Type B pancreatic cell (in vitro differentiated cells): ENCODE data around the gene GBP3. TPM values are rescaled to one million over a fixed set of nuclear protein-coding genes. Genes with fewer than 3 reads are reported as not detected.
"Not testable (repeated sequence)": the region's sequence is repeated elsewhere in the genome, so short reads cannot be mapped to it uniquely, and the experiment has no call there.

Experiments used
- DNase-seq: peaks from one replicate; pipeline ENCODE4 v3.0.0; 2021; ENCODE audit warnings: mixed read lengths; ENCODE audit not compliant: unreplicated experiment; ENCODE audit errors: extremely low spot score
- H3K27ac Mint-ChIP-seq: 2 replicates; pipeline ENCODE4 v1.8.0; 2021; ENCODE audit warnings: mild to moderate bottlenecking, mixed read lengths
- H3K27me3 Mint-ChIP-seq: 2 replicates; pipeline ENCODE4 v1.8.0; 2021; ENCODE audit warnings: mixed read lengths
- H3K36me3 Mint-ChIP-seq: 2 replicates; pipeline ENCODE4 v1.8.0; 2021; ENCODE audit warnings: mixed read lengths
- H3K4me1 Mint-ChIP-seq: one replicate; pipeline ENCODE4 v1.8.0; 2021; ENCODE audit warnings: mixed read lengths; ENCODE audit not compliant: unreplicated experiment
- H3K4me3 Mint-ChIP-seq: 2 replicates; pipeline ENCODE4 v1.8.0; 2021; ENCODE audit warnings: mild to moderate bottlenecking, mixed read lengths
- H3K9me3 Mint-ChIP-seq: 2 replicates; pipeline ENCODE4 v1.8.0; 2021; ENCODE audit warnings: mixed read lengths
- total RNA-seq: library from RNA; stranded (reverse); gene quantifications from 2 replicates; pipeline ENCODE4 v1.2.1, GENCODE V29; 2021; ENCODE audit warnings: low replicate concordance
- TF ChIP-seq, protein P1 (sequence below): fragments of 200-600 bp; sonication (generic); conservative IDR thresholded peaks from 2 replicates; pipeline ENCODE4 v1.5.0; 2021; ENCODE audit warnings: antibody characterized with exemption, mild to moderate bottlenecking

Gene GBP3
- total RNA-seq, 1 donor from 2014 or later = 10.1 TPM

DNA sequence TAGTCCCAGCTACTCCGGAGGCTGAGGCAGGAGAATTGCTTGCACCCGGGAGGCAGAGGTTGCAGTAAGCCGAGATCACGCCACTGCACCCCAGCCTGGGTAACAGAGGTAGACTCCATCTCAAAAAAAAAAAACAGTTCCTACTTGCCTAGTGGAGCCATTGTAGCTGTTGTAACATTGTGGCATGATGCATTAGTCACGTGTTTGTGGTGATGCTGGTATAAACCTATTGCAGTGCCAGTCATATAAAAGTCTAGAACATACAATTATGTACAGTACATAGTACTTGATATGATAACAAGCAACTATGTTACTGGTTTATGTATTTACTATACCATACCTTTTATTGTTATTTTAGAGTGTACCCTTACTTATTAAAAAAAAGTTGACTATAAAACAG is 46.4 kb downstream of the GBP3 start:
- H3K4me3 Mint-ChIP-seq = no peak overlapping the region
- no peaks in the 10 kb centered on the region for H3K27me3 Mint-ChIP-seq
- peaks cover 5% of the 10 kb centered on the region for H3K4me1 Mint-ChIP-seq
- TF ChIP-seq, protein P1, sequence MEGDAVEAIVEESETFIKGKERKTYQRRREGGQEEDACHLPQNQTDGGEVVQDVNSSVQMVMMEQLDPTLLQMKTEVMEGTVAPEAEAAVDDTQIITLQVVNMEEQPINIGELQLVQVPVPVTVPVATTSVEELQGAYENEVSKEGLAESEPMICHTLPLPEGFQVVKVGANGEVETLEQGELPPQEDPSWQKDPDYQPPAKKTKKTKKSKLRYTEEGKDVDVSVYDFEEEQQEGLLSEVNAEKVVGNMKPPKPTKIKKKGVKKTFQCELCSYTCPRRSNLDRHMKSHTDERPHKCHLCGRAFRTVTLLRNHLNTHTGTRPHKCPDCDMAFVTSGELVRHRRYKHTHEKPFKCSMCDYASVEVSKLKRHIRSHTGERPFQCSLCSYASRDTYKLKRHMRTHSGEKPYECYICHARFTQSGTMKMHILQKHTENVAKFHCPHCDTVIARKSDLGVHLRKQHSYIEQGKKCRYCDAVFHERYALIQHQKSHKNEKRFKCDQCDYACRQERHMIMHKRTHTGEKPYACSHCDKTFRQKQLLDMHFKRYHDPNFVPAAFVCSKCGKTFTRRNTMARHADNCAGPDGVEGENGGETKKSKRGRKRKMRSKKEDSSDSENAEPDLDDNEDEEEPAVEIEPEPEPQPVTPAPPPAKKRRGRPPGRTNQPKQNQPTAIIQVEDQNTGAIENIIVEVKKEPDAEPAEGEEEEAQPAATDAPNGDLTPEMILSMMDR = no peak
- no peak overlapping the region for H3K27ac Mint-ChIP-seq
- peaks cover 5% of the 10 kb centered on the region for H3K9me3 Mint-ChIP-seq
- DNase-seq = no peak
- peaks cover 38% of the 10 kb centered on the region for H3K36me3 Mint-ChIP-seq

DNA sequence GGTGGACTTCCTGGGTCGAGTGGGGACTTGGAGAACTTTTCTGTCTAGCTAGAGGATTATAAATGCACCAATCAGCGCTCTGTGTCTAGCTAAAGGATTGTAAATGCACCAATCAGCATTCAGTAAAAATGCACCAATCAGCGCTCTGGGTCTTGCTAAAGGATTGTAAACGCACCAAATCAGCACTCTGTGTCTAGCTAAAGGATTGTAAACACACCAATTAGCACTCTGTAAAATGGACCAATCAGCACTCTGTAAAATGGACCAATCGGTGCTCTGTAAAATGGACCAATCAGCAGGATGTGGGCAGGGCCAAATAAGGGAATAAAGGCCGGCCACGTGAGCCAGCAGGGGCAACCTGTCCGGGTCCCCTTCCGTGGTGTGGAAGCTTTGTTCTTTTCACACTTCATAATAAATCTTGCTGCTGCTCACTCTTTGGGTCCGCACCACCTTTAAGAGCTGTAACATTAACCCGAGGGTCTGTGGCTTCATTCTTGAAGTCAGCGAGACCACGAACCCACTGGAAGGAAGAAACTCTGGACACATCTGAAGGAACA is 48.0 kb downstream of the GBP3 start:
- peaks cover 27% of the 10 kb centered on the region for H3K36me3 Mint-ChIP-seq
- not testable (repeated sequence) for DNase-seq, H3K9me3 Mint-ChIP-seq, H3K27me3 Mint-ChIP-seq, H3K27ac Mint-ChIP-seq, H3K4me3 Mint-ChIP-seq, H3K4me1 Mint-ChIP-seq

DNA sequence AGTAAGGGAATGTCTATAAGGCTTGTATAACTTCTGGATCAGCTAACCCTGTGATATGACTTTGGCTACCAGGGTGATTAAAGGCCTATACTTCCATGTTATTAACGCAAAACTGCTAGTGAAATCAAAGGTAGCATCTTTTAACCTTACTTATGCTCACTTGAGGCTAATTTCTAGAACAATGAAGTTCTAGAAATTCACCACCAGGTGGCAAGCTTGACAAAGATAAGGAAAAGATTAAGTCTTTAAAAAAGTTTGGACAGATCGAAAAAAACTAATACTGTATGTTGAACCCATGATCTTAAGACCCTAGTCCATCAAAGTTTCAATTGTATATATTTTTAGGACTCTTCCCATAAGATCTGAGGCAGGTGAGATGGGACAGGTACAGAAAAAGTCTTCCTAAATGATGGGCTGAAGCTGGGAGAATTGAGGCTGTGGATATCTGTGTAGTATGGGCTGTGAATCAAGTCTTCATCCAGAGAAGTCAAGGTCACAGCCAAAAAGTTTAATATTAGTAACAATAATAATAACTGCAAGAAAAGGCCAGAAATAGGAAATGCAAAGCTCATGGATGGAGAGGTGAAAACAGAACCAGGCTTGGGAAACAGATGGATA is 49.0 kb downstream of the GBP3 start:
- peaks cover 5% of the 10 kb centered on the region for H3K4me1 Mint-ChIP-seq
- TF ChIP-seq, protein P1 = peak; percentile 79
- no peak overlapping the region for H3K4me3 Mint-ChIP-seq
- H3K27me3 Mint-ChIP-seq = no peaks in the 10 kb centered on the region
- DNase-seq = no peak
- H3K27ac Mint-ChIP-seq = peak overlapping the region; percentile 15
- H3K9me3 Mint-ChIP-seq = peaks cover 5% of the 10 kb centered on the region
- peaks cover 24% of the 10 kb centered on the region for H3K36me3 Mint-ChIP-seq

DNA sequence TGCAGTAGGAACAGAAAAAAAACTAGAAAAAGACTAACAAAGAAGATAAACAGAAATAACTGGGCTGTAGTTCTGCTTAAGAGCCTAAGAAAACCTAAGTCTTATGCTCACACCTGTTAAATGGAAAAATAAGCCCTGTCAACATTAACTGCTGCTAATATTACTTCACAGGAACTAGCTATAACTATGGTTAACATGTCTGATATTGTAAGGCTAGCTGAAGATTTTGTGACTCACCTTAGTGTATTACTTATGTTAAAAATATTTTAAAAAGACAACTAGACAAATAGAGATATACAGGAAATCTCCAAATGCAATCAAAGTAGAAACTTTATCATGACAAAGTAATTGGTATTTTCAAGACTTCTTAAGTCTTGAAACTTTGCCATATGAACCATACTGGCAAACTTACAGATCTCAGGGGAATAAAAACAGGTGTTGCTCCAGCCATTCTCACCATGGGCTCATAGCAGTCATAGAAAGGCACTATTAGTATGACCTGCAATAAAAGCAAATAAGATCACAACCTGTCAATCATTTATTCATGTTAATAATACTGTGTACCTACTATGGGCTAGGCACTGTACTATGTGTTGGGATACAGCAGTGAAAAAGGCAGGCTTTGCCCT is 60.9 kb downstream of the GBP3 start:
- Mint-ChIP-seq H3K9me3 (no peaks in the 10 kb centered on the region), H3K4me3 (no peak overlapping the region), H3K36me3 (peaks cover 52% of the 10 kb centered on the region), H3K27me3 (no peaks in the 10 kb centered on the region), H3K27ac (no peak overlapping the region), H3K4me1 (no peaks in the 10 kb centered on the region)
- TF ChIP-seq, protein P1 = no peak
- DNase-seq = no peak

DNA sequence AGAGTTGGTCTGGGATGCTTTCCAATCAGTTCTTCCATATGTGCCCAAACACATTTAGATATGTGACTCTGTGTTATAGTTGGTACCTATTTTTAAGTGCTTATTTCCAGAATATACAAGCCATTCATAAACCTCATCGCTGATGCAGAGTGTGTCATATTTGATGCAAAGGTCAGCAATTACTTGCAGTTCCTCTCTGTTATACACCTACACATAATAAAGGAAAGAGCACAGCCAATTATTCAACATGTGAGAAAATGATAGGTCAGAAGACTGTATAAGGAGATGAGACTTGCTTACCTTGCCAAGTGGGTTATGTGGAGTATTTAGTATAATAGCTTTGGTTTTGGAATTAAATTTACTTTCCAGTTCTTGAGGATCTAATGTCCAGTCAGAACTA is 61.6 kb downstream of the GBP3 start:
- Mint-ChIP-seq H3K4me1 (no peaks in the 10 kb centered on the region), H3K27ac (no peak overlapping the region), H3K4me3 (no peak overlapping the region), H3K9me3 (no peaks in the 10 kb centered on the region), H3K27me3 (no peaks in the 10 kb centered on the region), H3K36me3 (peaks cover 53% of the 10 kb centered on the region)
- no peak for DNase-seq
- TF ChIP-seq, protein P1 = no peak

Other genes starting within 250 kb of the GBP3 start
- gene GTF2B, start 131.3 kb downstream of the GBP3 start, total RNA-seq = 27.5 and 31.0 TPM in 2 replicates
- gene KYAT3, start 30.2 kb downstream of the GBP3 start, total RNA-seq = 41.8 and 43.1 TPM in 2 replicates
- gene RBMXL1, start 30.2 kb downstream of the GBP3 start, total RNA-seq = 18.4 and 24.3 TPM in 2 replicates
- gene GBP1, start 42.3 kb upstream of the GBP3 start, total RNA-seq = 16.0 and 52.4 TPM in 2 replicates
- 7.3 and 17.8 TPM in 2 replicates for gene GBP2, start 103.2 kb upstream of the GBP3 start, total RNA-seq
- not detected in 2 replicates for gene GBP7, start 153.1 kb upstream of the GBP3 start, total RNA-seq
- gene GBP4, start 176.1 kb upstream of the GBP3 start, total RNA-seq = 0.89 and 1.2 TPM in 2 replicates
- 0.45 and 0.56 TPM in 2 replicates for gene GBP5, start 250.0 kb upstream of the GBP3 start, total RNA-seq